Measurements from ENCODE around the gene ADAM22.

ADAM22 gene

DNA sequence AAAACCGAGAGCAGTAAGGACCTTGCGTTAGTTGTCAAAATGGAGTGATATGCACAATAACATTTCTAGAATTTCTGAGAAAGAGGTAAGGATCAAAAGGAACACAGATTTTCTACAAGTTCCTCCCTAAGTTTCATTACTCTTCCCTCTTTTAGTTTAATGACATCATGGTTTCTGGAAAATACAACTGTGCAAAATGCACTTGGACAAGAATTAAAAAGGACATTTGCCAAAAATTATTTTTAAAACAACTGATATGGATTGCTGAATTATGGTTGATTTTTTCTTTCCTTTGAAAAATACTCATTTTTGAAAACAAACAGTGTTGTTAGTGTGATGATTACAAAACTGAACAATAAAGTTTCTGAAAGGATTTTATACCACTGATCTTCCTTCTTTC, 233.7 kb downstream of the ADAM22 start:
- no peak for DNase-seq (ENCODE audit: low read depth)

DNA sequence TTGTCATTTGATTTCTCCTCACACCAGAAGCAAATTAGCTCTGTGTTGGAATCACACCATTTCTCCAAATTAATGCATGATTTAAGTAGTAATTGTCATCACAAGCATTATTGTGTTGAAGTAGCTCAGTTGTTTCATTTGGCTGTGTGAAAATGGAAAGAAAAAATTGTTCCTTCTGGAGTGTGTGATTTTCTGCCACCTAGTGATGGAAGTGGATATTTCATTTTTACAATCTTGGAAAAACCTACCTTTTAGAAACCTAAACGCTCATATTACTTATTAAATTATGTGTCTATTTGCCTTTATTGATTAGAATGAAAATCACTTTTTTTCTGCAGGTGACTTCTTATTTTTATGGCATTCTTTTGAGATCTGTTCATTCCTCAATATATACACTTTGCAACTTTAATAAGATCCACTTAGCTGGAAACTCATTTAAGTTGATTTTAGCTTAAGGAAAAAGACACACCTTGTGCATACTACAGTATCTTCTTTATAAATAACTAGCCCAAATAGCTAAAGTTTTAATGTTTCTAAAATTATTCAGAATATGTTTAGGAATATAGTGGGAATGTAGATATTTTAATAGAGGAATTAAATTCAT, 235.8 kb downstream of the ADAM22 start:
- DNase-seq (ENCODE audit: low read depth): no peak

DNA sequence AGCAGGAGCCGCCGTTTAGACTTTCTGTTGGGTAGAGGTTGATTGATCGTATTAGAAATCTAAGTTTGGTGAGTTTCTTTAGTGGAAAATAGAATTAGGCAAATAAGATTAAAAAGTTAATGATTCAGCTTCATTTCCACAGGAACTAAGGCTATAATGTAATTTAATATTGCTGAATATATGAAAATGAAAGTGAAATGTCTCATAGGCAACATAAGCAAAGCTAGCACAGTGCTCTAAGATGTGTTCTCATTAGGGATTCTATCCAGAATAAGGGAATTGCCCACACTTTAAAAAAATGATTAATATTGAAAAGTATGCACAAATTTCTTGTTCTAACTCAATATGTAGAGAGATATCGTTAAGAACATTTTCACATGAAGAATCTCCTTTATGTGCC, 238.8 kb downstream of the ADAM22 start:
- no peak for DNase-seq (ENCODE audit: low read depth)

DNA sequence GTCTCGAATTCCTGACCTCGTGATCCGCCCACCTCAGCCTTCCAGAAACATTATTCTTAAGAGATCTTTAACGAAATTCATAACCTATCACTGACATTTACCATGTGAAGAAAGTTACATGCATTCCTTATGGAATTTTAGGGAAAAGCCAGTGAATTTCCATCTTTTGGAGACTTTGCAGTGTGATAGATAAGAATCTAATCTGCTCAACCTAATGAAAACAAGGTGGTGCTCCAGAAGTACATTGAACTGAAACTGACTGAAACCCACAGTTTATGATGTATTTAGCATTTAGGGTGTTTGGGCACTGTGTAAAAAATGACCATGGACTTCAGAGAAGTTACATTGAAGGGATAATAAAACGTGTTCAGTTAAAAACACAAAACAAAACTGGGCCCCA, 242.1 kb downstream of the ADAM22 start:
- no peak for DNase-seq (ENCODE audit: low read depth)

DNA sequence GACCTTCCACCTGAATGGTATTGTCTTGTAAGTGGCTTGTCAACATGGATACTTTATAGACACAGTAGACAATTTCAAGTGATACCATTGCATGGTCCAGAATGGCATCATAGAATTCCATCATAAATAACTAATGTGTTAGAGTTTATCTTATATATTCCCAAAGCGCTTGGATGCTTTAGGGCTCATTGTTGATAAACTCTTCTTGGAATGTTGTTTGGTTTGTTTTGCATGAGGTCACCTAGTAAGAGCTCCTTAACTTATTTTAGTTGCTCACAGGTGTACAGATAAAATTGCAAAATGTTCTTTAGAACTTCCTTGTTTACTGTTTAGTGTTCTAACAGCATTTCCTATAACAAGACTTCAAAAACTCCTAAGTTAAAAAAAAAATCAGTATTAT, 249.0 kb downstream of the ADAM22 start:
- no peak for DNase-seq (ENCODE audit: low read depth)

DNA sequence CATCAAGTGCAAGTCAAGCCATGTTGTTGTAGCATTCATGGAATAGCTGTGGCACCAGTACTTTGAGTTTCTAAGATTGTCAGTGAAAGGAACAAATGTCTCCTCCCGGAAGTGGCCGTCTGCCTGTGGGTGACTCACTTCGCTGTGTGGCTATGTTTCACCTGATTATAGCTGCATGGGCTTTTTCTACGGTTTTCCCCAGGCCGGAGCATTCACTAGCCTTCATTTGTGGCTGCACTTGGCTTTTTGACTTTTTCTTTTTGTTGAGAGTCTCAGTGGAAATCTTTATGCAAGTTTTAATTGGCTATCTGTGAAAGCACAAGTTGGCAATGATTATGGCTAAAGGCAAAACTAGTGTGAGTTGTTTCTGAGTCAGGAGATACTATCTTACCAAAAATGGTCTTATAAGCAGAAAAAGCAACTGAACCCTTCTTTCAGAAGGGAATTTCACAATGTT, 250.8 kb downstream of the ADAM22 start:
- no peak for DNase-seq (ENCODE audit: low read depth)

DNA sequence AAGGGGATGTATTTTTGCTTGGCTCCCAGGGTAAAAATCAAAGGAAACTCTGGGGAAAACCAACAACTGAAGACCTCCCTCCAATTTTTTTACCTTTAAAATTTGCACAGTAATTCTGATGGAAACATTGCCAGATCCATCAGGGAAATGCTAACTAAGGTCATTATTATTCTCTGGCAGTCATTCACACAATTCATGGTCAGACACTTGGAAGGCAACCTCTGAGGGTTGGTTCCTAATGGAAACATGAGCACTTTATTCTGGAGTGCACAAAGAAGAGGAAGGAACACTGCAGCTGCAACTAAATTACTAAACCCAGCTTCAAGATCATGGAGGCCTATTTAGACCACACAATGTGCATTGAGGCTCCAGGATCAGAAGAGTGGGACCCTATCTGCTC, 251.6 kb downstream of the ADAM22 start:
- DNase-seq (ENCODE audit: low read depth): no peak

DNA sequence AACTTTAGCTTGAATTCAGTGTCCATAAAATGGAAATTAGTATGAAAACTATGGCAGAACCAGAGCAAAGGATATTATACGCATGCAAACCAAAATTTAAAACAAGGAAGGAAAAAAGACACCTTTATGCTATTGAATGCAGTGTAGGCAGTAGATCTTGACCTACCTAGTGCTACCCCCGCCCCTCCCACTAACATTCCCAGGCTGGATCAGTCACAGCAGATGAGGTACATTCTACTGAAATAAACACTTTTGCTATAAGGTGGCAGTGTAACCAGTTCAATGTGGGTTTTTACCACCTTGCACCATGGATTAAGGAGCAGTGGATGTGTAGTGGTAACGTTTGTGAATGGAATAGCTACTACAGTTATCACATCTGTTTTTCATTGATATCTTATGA, 257.9 kb downstream of the ADAM22 start:
- no peak for DNase-seq (ENCODE audit: low read depth)

DNA sequence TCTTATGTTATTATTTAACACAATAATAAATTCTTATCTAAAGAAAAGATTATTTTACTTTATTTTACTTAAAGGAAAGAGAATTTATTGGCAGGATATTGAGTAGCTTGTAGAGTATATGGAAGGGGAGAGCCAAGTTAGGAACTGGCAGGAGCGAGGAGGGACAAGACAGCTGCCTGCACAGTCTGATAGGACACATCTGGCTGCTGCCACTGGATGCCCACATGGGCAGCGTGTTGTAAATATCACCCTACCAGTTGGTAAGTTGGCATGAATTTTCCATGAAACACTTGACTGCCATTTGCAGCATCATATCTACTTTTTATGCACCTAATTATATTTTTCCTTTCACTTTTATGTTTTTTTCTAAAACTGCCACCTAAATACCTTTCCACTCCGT, 266.2 kb downstream of the ADAM22 start:
- DNase-seq (ENCODE audit: low read depth): no peak

DNA sequence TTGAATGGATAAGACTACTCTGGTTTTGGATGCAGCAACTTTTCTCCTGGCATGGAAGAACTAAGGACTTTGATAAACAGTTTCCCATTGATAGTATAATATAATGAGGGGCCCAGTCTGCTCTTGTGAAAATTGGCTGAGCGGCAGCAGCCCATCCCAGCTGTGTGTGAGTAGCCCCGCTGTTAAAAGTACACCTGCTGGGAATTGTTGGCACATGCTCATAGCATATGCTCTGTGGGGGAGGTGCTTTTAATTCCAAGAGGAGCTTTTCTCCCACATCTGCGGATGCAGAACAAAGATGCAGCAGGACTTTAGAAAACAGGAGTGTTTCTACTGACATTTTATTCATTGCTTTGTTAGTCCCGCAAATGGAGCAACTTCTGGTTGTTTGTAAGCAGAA, 266.7 kb downstream of the ADAM22 start:
- no peak for DNase-seq (ENCODE audit: low read depth)

DNA sequence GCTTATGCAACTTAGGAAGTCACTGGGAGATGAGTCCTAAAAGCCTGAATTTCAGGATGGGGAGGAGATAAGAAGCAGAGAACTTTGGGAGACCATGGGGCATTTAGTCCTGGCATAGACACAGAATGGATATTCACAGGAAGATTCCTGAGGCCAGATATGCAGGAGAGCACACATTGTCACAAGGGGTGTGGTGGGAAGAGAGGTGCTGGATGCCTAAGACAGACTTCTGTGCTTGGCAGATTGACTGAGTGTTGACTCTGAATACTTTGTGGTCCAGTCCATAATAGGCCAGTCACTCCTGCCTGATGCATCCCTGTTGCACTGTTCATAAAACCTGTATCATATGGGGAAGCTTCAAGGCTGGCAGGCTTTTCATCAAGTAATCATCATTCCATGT, 267.3 kb downstream of the ADAM22 start:
- DNase-seq (ENCODE audit: low read depth): no peak

DNA sequence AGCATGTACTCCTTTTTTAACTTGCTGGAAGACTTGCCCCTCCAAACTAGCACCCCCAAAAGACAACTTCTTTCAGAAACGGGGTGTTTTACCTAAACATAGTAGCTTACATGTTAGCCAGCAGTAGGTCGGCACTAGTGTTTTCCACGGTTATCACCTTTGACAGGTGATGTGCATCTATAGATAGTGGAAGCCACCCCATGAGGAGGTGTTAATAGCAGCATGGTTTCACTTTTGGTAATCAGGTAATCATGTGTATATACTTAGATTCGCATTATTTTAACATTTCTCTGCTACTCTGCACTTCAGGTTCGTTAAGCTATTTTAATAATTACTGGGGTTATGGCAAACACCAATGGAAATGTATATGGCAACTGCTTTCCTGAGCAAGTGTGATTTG, 268.2 kb downstream of the ADAM22 start:
- DNase-seq (ENCODE audit: low read depth): no peak

DNA sequence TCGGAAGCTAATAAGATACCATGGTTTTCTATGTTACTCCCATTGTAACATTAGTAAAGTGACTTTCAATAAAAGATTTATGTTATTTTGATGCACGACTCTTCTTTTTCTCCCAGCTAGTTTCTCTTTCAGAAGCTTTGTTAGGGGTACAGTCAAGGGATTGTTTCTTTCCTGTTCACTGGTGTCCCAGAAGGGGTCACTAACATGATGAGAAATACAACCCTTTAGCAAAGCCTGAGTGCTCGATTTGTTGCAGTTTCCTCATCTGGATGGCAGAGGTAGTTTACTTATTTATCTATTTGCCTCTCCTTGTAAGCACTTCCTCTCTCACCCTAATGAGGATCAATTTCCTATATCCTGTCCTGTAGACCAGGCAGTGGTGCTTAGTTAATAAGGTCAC, 268.7 kb downstream of the ADAM22 start:
- no peak for DNase-seq (ENCODE audit: low read depth)

DNA sequence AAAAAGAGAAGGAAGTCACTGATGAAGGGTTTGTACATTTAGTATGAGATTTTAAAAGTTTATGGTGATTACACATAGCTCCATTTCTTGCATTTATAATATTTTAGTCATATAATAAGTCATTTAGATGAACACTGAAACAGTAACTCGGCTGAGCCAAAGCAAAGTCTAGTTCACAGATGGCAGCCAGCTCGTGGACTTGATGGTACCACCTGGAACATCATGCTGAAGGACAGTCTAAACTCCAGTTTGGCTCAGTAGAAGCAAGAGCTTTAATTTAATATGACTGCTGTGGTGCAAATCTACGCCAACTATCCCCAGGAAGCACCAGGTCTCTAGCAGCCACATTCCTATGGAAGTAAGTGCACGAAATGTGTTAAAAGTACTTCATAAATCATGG, 269.4 kb downstream of the ADAM22 start:
- no peak for DNase-seq (ENCODE audit: low read depth)

DNA sequence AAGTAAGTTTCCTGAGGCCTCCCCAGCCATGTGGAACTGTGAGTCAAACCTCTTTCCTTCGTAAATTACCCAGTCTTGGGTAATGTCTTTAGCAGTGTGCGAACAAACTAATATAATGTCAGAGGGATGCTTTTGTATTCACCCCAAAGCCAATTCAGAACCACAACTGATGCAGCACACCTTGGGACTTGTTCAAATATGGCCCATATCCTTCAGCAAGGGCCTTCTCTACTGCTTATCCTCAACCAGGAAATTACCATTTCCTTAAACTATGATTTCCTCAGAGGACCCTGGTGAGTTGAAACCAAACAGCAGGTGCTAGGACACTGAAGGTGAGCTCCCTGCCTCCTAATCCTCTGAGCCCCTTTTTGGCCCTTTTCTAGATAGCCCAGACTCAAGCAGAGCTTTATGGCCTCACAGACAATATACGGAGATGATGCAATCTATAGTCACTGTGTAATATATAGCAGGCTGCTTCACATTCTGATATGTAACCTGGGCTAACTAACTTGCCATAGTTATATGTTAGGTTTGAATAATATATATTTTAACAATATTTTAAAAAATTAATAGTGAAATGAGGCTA, 270.6 kb downstream of the ADAM22 start:
- no peak for DNase-seq (ENCODE audit: low read depth)

DNA sequence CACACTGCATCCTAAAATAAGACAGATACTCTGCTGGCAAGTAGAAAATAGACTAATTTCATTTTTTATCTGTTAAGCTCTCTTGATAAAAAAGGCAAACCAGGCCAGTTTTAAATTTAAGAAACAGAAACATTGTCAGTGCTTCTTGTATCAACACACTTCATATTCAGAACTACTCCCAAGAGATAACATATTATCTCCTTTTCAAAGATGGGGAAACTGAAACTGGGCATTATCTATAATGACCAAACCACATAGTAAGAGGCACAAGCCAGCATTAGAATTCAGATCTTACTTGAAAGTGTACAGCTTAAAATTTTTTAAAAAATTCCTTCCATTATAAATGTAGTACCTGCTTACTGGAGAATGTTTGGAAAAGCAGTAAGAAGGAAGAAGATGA, 271.1 kb downstream of the ADAM22 start:
- no peak for DNase-seq (ENCODE audit: low read depth)

DNA sequence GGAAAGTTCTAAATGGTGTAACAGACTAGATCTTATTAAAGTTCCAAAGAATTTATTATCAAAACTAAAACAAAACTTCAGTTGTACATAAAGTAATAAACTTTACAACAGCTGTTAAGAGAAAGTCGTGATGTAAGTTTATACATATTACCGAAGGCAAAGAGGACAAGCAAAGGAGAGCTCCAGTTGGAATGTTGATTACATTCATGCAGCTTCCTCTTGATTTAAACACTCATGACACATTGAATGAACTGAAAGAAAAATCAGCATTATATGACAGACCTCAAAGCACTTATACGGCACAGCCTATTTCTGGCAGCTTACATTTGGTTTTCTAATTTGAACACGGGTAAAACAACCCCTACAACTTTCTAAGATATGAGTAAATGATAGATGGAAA, 272.2 kb downstream of the ADAM22 start:
- DNase-seq (ENCODE audit: low read depth): no peak

DNA sequence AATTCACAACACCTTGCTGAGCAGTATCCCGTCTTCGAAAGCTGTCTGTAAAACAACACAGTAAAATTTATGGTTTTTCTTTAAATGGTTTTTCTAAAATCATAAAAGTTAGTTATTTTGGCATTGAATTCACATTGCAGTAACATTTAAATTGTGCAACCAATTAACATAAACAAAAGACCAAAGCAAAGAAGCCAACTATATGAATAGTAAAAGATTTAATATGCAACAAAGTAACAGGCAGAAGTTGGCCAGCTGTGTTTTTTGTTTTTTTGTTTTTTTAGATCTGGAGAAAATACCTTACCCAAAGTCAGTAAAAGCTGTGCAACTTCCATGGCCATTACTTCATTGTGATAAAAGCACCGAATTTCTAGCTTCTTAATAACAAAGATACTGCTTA, 274.5 kb downstream of the ADAM22 start:
- no peak for DNase-seq (ENCODE audit: low read depth)

DNA sequence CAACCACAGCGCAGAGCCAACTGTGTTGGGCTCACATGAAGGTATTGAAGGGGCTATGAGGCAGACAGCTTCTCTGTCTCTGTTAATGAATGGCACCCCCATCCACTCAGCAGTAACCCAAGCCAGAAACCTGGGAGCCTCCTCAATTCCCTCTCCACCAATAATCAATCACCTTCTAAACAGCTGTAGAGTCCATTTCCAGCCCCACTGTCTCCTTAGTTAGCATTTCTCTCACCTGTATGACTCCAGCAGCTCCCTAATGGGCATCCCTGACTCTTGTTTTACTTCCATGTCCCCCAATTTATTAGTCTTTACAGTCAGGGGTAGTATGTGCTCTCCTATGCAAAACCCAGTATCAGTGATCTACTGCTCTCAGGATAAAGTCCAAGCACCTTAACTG, 278.9 kb downstream of the ADAM22 start:
- DNase-seq (ENCODE audit: low read depth): no peak

DNA sequence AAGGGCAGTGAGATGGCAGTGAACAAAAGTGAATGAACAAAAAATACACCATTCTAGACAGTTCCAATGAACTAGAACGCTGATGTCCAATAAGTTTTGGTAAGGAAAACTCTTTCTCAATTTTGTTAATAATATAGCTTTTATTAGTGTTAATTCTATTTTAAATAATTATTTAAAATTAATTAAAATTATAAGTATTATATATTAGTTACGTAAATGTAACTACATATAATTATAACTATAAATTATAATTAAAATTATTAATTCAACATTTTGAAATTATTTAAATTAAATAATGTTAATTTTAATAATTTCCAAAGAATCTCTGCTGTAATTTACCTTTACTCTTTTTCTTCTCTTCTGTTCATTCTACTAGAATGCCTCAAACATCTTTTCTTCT, 280.4 kb downstream of the ADAM22 start:
- DNase-seq (ENCODE audit: low read depth): no peak

DNA sequence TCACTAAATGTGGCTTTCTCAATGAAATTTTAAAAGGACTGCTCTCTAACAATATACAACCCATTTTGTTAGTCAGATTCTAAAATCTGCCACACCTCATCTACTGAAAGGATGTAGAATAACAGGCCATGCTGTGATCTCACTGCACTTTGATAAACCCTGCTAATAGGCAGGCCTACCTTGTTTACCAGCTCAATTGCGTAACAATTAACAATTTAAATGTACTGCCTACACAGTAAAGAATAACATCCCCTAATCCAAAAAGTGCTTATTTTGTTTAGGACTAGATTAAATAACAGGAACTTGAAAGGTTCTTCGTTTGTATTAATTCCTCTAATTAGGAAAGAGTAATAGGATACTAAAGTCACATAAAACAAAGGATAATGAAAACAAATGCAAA, 281.2 kb downstream of the ADAM22 start:
- DNase-seq (ENCODE audit: low read depth): no peak

DNA sequence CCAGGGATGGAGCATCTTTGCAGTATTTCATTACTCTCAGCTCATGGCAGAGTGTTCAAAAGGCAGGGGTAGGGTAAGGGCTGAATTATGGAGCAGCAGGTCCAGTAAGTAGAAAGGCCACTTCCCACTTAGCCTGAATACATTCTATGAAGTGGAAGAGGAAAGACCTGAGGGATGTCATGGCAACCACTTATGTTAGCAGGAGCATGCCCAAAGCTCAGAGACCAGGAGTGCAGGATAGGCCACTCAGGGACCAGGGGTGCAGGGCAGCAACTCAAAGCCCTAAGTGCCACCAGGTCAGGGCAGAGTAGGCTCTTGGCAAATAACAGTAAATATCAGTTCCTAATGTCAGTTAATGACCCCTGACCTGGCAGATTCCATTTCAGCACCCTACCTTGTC, 282.2 kb downstream of the ADAM22 start:
- DNase-seq (ENCODE audit: low read depth): no peak

DNA sequence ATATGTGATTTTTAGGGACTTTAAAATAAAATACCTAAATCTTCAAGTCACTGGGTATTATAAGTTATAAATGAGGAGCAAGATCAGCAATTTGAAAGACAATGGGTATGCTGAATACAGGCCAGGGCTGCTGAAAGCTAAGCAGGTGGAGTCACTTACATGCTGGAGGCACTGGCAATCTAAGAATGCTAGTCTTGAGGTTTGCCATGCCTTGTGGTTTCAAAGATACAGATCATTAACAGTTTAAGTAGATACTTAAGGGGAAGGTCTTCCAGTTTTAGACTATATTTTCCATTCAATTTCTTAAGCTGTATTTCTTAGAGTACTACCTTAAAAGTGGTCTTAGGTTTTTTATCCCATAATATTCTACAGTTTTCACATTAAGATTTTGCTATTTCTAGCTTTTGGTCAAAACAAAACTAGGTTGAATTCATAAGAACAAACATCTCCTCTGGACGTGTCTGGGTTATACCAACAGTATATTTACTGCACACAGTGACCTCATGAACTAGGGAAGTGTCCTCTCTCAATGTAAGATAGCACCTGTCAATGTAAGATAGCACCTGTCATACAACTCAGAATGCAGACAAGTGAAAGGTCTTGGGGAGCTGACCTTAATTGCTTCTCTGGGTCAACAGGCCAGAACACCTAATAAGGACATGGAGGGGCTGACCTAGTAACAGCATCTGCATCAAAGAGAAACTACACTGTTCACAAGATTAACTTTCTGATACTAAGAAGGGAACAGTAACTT, 283.8 kb downstream of the ADAM22 start:
- no peak for DNase-seq (ENCODE audit: low read depth)

DNA sequence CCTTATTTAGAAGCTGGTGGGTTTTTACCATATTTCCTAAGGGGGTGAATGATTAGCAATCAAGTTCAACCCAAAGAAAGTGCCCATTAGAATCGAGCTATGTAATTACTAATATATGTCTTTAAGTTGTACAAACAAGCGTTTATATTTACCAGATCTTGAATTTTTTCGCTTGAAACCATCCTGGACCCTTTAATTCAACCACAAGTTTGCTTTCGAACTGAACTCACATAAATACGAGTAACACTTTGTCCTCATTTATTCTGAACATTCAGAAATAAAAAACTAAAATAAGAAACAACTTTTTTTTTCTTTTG, 284.3 kb downstream of the ADAM22 start:
- no peak for DNase-seq (ENCODE audit: low read depth)

Data from activated gamma-delta T cell treated with anti-CD3 and anti-CD28 coated beads, Interleukin-2, amount 50 U/mL, for 16 hours (primary cell).